Measurements from ENCODE around the gene BMP3. TPM values are rescaled to one million over a fixed set of nuclear protein-coding genes. Genes with fewer than 3 reads are reported as not detected.

BMP3 gene
- total RNA-seq, 2 donors from 2014 or later: 0.08 to 0.52 TPM

DNA sequence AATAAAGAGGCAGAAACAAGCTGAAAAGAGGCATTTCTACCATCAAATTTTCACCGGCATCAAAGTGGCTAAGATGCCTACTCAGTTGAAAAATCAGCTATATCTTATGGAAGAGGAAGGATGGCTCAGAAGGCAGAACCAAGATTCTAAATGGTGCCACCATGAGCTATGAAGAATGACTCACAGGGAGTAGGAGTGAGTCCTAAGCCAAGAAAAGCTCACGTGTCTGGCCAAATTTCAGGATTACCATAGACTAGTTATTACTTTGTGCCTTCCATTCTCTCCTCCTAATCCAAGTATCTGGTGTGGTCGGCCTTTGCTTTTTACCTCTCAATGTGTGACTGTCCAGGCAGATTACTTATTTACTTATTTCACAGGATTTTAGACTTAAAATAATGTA, 54.8 kb downstream of the BMP3 start:
- no peak for DNase-seq (ENCODE audit: low spot score)
- H3K4me3 ChIP-seq: no peak overlapping the region
- TF ChIP-seq, protein P1, sequence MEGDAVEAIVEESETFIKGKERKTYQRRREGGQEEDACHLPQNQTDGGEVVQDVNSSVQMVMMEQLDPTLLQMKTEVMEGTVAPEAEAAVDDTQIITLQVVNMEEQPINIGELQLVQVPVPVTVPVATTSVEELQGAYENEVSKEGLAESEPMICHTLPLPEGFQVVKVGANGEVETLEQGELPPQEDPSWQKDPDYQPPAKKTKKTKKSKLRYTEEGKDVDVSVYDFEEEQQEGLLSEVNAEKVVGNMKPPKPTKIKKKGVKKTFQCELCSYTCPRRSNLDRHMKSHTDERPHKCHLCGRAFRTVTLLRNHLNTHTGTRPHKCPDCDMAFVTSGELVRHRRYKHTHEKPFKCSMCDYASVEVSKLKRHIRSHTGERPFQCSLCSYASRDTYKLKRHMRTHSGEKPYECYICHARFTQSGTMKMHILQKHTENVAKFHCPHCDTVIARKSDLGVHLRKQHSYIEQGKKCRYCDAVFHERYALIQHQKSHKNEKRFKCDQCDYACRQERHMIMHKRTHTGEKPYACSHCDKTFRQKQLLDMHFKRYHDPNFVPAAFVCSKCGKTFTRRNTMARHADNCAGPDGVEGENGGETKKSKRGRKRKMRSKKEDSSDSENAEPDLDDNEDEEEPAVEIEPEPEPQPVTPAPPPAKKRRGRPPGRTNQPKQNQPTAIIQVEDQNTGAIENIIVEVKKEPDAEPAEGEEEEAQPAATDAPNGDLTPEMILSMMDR (IDR thresholded peaks at IDR 0.05): no peak
- no peaks in the 10 kb centered on the region for H3K36me3 ChIP-seq
- H3K4me1 ChIP-seq: peaks cover 0 to 4% of the 10 kb centered on the region in 2 donors
- H3K27me3 ChIP-seq: no peaks in the 10 kb centered on the region
- no peak overlapping the region for H3K27ac ChIP-seq
- H3K9me3 ChIP-seq: no peaks in the 10 kb centered on the region

DNA sequence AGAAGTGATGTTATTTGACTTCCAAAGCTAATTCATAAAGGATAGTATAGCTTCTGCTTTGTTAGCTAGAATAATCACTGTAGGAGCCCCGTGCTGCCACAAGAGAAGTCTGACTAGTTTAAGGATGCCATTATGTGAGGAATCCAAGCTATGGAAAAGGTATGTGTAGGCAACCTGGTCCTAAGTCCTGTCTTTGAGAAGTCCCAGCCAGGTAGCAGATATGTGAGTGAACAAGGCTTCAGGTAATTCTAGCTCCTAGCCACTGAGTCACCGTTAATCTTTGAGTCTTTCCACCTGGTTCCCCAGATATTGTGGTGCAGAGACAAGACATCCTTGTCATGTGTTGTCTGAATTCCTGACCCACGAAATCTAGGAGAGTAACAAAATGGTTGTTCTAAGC, 55.5 kb downstream of the BMP3 start:
- Histone ChIP-seq H3K27ac (no peak overlapping the region), H3K9me3 (no peaks in the 10 kb centered on the region), H3K4me1 (peaks cover 0 to 4% of the 10 kb centered on the region in 2 donors), H3K27me3 (no peaks in the 10 kb centered on the region), H3K4me3 (no peak overlapping the region), H3K36me3 (no peaks in the 10 kb centered on the region)
- TF ChIP-seq, protein P1 (IDR thresholded peaks at IDR 0.05): no peak
- no peak for DNase-seq (ENCODE audit: low spot score)

DNA sequence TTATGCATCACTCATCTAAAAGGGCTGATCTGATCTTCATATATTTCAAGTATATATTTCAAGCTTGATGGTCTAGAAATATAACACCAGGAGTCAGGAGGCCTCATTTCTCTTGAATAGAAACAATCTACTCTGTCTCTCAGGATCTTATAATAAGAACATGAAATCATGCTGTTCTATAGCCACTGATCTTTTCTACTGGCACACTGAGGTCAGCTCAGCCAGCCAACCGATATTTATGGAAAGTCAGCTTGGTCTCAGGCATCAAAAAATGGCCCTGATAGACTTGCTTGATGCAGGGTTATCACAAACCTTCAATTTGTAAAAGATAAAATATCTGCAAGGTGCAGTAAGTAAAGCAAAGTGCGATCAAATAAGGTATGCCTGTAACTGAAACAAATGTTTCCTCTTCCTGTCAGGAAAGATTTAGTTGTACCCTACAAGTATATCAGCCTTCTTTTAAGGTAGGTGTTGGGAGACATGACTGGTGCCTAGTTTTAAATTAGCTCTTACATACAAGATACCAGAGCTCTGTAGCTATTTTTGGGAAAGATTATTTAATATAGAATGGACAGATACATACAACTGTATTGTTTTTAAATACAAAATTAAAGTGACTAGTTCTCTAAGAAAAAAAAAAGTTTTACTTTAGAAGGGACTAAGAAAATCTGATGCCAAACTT, 63.4 kb downstream of the BMP3 start:
- TF ChIP-seq, protein P1 (IDR thresholded peaks at IDR 0.05): no peak
- H3K27ac ChIP-seq: peak overlapping the region; percentile 64 to 65

DNA sequence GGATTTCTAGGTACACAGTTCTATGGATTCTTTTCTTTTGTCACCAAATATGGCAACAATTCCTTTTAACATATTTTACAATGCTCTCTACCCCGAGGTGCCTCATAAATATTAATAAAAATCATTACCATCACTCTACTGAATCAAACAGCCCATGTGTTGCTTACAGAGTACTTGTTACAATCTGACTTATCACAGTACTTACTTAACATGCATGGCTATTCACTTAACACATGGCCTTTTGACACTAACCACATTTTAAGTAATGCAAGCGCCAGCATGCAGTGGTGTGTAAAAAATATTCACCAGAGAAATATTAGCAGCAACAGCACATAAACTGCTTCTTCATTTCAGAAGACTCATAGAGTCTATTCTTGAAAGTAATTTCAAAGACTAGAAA, 64.9 kb downstream of the BMP3 start:
- Histone ChIP-seq H3K4me1 (peaks cover 0 to 8% of the 10 kb centered on the region in 2 donors), H3K27me3 (no peaks in the 10 kb centered on the region), H3K36me3 (no peaks in the 10 kb centered on the region), H3K27ac (peak overlapping the region in 1 of 2 donors; percentile 64), H3K4me3 (no peak overlapping the region), H3K9me3 (no peaks in the 10 kb centered on the region)
- TF ChIP-seq, protein P1 (IDR thresholded peaks at IDR 0.05): no peak
- no peak for DNase-seq (ENCODE audit: low spot score)

More for the DNA sequence above, 63.4 kb downstream of the BMP3 start:
- DNase-seq (ENCODE audit: low spot score): no peak
- H3K4me3 ChIP-seq: no peak overlapping the region
- no peaks in the 10 kb centered on the region for H3K9me3 ChIP-seq
- no peaks in the 10 kb centered on the region for H3K36me3 ChIP-seq
- H3K4me1 ChIP-seq: peaks cover 0 to 8% of the 10 kb centered on the region in 2 donors
- no peaks in the 10 kb centered on the region for H3K27me3 ChIP-seq

DNA sequence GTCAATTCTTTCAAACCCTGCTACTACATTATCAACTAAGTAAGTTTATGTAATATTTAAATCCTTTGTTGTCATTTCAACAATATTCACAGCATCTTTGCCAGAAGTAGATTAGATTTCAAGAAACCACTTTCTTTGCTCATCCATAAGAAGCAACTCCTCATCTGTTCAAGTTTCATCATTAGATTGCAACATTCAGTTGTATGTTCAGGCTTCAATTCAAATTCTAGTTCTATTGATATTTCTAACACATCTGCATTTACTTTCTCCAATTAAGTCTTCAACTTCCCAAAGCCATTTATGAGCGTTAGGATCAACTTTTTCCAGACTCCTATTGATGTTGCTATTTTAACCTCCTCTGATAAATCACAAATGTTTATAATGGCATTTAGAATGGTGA, 66.1 kb downstream of the BMP3 start:
- Histone ChIP-seq H3K4me1 (peaks cover 0 to 8% of the 10 kb centered on the region in 2 donors), H3K4me3 (no peak overlapping the region), H3K9me3 (no peaks in the 10 kb centered on the region), H3K36me3 (no peaks in the 10 kb centered on the region), H3K27me3 (no peaks in the 10 kb centered on the region), H3K27ac (no peak overlapping the region)
- TF ChIP-seq, protein P1 (IDR thresholded peaks at IDR 0.05): no peak
- no peak for DNase-seq (ENCODE audit: low spot score)

DNA sequence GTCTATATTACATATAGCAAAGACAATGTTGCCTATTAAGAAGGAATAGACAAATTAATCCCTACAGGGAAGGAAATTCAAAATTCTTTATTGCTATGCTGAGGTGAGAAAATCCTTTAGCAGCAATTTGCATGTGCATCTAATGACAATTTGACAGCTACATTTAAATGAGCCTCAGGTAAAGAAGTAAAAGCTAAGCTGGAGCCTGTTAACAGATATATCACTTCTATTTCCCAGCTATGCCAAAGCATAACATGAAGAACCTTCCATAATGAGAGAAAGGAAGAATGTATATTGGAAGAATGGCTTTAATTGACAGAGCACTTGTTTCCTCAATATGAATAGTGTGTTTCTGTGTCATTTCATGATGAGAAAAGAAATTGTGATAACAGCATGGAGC, 71.6 kb downstream of the BMP3 start:
- Histone ChIP-seq H3K4me3 (no peak overlapping the region), H3K27ac (no peak overlapping the region), H3K36me3 (no peaks in the 10 kb centered on the region), H3K4me1 (no peaks in the 10 kb centered on the region), H3K9me3 (no peaks in the 10 kb centered on the region), H3K27me3 (no peaks in the 10 kb centered on the region)
- TF ChIP-seq, protein P1 (IDR thresholded peaks at IDR 0.05): no peak
- DNase-seq (ENCODE audit: low spot score): no peak
